ENCODE results near the gene KNSTRN. TPM values are rescaled to one million over a fixed set of nuclear protein-coding genes. Genes with fewer than 3 reads are reported as not detected.
A peak's percentile ranks its signal among the peaks of the same experiment; 100 is the strongest.

KNSTRN gene
- total RNA-seq, 1 donor from 2014 or later, result 31.1 TPM

- Mint-ChIP-seq H3K27me3 (ENCODE audit: low read depth) (peaks cover 82% of the 10 kb centered on the region), H3K9me3 (no peaks in the 10 kb centered on the region), H3K4me1 (peaks cover 46% of the 10 kb centered on the region), H3K27ac (no peak overlapping the region), H3K36me3 (peaks cover 1% of the 10 kb centered on the region), H3K4me3 (peak overlapping the region; percentile 59)
- DNase-seq (ENCODE audit: low spot score in 2 of 2, unreplicated experiment in 2 of 2), result no peak
- TF ChIP-seq CTCF (IDR thresholded peaks at IDR 0.05; ENCODE audit: unreplicated experiment), result no peak
Measured at GRCh38 chr15:40435023-40435709, 52.6 kb downstream of the KNSTRN start.

- H3K27ac Mint-ChIP-seq, result no peak overlapping the region
- H3K4me1 Mint-ChIP-seq, result peaks cover 42% of the 10 kb centered on the region
- no peak for TF ChIP-seq CTCF (IDR thresholded peaks at IDR 0.05; ENCODE audit: unreplicated experiment)
- peak overlapping the region; percentile 59 for H3K4me3 Mint-ChIP-seq
- DNase-seq (ENCODE audit: low spot score in 2 of 2, unreplicated experiment in 2 of 2), result no peak
- H3K36me3 Mint-ChIP-seq, result peaks cover 1% of the 10 kb centered on the region
- peaks cover 78% of the 10 kb centered on the region for H3K27me3 Mint-ChIP-seq (ENCODE audit: low read depth)
- H3K9me3 Mint-ChIP-seq, result no peaks in the 10 kb centered on the region
Measured at GRCh38 chr15:40435710-40436089, 53.2 kb downstream of the KNSTRN start.

- Mint-ChIP-seq H3K27ac (no peak overlapping the region), H3K27me3 (ENCODE audit: low read depth) (peaks cover 78% of the 10 kb centered on the region), H3K4me1 (peaks cover 42% of the 10 kb centered on the region)
Measured at GRCh38 chr15:40436116-40436891, 53.8 kb downstream of the KNSTRN start.

GRCh38 chr15:40436892-40437751 lies 54.6 kb downstream of the KNSTRN start:
- no peak overlapping the region for H3K27ac Mint-ChIP-seq
- peaks cover 42% of the 10 kb centered on the region for H3K4me1 Mint-ChIP-seq
- H3K36me3 Mint-ChIP-seq, result peaks cover 1% of the 10 kb centered on the region
- TF ChIP-seq CTCF (IDR thresholded peaks at IDR 0.05; ENCODE audit: unreplicated experiment), result no peak
- no peaks in the 10 kb centered on the region for H3K9me3 Mint-ChIP-seq
- peaks cover 79% of the 10 kb centered on the region for H3K27me3 Mint-ChIP-seq (ENCODE audit: low read depth)
- H3K4me3 Mint-ChIP-seq, result peak overlapping the region; percentile 70
- DNase-seq (ENCODE audit: low spot score in 2 of 2, unreplicated experiment in 2 of 2), result no peak

More at GRCh38 chr15:40436116-40436891, 53.8 kb downstream of the KNSTRN start:
- peaks cover 1% of the 10 kb centered on the region for H3K36me3 Mint-ChIP-seq
- no peak for DNase-seq (ENCODE audit: low spot score in 2 of 2, unreplicated experiment in 2 of 2)
- peak overlapping the region; percentile 70 for H3K4me3 Mint-ChIP-seq
- TF ChIP-seq CTCF (IDR thresholded peaks at IDR 0.05; ENCODE audit: unreplicated experiment), result no peak
- H3K9me3 Mint-ChIP-seq, result no peaks in the 10 kb centered on the region
